HG03175 (cell line): ENCODE data around the gene EHD3.

Experiments used
- ATAC-seq: cut with Tn5 transposase; IDR thresholded peaks from one replicate; pipeline ENCODE4 v1.9.1; 2021; ENCODE audit warnings: mild to moderate bottlenecking, moderate library complexity; ENCODE audit not compliant: unreplicated experiment

Gene EHD3

DNA sequence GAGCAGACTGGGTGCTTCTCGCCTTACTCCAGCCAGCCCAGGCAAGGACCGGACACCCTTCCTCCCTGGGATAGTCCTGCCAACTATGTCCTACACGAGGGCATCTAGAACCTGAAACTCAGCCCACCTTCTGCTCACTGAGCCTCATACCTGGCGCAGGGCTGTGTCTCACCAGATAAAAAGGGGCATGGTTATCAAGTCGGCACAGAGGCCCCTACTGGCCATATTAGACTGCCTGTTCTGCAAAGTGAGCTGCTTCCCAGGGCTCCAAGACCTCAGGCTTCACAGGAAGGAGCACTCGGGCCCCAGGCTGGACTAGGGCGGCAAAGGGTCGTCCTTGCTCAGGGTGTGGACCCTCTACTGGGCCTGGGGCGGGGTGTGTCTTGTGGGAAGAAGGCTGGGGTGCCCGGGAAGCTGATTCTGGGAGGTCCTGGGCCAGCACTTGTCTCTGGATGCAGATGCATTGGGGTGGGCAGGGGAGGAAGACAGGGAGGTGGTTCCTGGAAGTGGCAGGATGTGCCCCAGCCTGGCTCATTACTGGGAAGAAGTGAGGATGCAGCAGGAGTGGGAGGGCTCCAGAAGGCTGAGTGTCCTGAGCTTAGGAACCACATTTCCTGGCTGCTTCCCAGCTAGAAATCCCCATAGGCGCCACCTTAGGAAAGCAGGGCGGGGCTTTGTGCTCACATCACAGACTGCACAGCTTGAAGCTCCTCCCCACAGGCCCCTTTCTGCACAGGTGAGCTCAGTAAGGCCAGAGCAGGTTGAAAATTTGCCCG is 19.6 kb downstream of the EHD3 start:
- ATAC-seq: no peak

DNA sequence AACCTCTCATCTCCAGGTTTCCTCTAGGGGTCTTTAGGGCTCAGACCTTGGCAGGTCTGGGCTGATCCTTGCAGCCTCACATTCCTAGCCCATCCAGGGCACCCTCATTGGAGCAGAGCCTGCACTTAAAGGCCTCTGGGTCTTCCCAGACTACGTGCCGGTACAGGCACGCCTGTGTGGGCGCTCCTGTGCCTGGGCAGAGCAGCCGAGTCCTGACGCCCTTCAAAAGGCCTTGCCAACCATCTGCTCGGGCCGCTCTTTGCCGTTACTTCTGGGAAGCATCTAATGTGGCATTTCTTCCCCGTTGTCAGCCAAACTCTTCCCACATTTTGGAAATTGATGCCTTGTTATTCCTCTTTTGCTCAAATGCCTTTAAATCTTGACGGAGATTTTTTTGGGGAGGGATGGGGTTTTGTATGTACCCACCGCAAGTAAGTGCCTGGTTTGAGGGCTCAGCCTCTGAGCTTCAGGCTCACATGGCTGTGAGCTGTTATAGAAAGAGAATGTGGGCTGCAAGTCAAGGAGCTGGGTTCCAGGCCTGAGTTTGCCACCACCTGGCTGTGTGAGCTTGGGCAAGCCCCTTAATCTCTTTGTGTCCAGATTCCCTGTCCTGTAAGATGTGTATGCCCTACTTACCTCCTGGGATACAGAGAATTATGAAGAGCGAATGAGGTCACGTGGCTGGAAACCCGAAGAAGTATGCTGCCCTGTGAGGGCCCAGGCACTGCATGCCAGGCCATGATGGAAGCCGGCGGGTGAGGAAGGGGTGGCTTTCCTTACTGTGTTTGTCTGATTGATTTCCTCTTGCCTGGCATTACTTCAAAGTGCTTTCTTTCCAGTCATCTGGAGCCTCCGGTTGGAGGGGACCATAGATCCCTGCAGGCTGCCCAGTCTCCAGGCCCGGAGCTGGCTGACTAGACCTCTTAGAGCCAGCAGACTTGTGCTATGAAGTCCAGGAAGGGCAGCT is 20.6 kb downstream of the EHD3 start:
- no peak for ATAC-seq

GRCh38 chr2:31255911-31256571 is 22.1 kb downstream of the EHD3 start:
- peak; percentile 57 for ATAC-seq

GRCh38 chr2:31256611-31257382 is 22.8 kb downstream of the EHD3 start:
- ATAC-seq: peak; percentile 17

DNA sequence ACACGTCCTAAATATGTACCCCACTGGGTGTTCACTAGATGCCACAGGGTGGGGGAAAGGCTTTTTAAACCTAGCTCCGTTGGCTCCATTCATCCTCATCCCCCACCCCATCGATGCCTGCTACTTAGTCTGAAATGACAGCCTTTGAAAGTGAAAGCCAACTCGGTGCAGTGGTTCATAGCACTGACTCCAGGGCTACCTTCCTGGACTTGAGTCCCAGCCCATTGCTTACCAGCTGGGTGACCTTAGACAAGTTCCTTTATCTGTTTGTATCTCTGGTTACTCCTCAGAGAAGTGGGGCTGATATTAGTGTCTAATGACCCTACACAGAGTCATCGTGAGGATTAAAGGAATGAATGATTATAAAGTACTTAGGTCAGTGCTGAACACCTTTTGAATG is 24.4 kb downstream of the EHD3 start:
- peak; percentile 38 for ATAC-seq

DNA sequence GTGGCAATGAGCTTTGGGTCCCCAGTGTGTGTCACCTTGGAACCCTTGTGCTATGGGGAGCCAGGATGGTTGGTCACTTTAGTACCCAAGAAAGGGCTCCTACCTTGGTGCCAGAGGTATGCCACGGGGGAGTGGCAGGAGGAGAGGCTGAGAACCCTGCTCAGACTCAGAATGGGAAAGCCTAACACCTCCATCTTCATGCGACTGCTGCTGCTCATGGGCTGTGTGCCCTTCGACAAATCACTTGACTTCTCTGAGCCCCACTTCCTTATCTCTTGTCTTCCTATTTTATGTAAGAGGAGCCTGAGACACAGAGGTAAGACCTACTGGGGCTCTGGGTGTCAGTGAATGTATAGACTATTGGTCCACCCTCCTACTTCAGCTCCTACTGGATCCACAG is 25.1 kb downstream of the EHD3 start:
- ATAC-seq: no peak

DNA sequence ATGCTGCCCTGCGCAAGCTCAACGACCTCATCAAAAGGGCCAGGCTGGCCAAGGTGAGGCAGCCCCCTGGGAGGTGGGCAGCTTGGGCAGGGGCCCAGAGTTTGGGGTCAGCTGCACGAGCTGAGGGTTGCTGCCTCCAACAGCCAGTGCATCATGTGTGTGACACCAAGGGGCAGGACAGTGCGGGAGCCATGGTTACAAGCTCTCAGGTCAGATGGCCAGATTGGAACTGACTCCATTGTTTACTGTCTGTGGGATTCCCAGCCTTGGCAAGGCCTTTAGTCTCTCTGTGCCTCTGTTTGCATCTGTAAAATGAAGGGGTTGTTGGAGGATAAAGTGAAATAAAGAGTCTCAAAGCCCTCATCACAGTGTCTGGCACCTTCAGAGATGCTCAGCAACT is 26.9 kb downstream of the EHD3 start:
- no peak for ATAC-seq

DNA sequence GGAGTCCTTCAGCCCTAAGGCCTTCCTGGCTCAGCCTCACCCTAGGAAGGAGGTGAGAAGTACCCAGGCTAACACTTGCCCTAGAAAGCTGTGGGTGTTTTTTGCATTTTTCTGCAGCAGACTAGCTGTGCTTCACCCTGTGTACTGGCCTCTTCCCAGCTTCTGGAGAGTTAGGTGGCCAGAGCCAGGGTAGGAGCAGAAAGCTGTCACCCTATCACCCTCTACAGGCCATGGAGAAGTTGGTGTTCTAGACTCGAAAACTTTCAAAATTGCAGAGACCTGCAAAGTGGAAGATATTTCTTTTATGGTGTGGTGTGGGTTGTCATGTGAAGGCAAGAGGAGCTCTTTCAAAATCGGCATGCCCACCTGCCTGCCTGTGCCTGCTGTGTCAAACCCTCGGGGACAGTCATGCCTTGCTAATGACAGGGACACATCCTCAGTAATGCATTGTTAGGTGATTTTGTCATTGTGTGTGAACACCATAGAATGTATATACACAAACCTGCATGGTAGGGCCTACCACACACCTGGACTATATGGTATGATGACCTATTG is 29.8 kb downstream of the EHD3 start:
- no peak for ATAC-seq

DNA sequence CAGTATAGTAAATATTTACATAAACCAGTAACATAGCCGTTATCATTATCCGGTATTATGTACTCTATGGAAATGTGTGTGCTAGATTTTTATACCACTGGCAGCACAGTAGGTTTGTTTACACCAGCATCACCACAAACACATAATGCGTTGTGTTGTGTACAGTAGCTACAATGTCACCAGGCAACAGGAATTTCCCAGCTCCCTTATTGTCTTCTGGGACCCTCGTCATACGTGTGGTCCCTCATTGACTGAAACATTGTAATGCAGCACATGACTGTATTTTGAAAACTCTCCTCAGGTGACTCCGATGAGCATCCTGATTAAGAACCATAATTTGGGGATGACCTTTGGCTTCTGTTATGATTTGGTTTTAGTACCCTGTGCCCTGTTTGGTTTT is 31.3 kb downstream of the EHD3 start:
- no peak for ATAC-seq

- no peak for ATAC-seq
These were observed 32.9 kb downstream of the EHD3 start for GRCh38 chr2:31266804-31267203.

DNA sequence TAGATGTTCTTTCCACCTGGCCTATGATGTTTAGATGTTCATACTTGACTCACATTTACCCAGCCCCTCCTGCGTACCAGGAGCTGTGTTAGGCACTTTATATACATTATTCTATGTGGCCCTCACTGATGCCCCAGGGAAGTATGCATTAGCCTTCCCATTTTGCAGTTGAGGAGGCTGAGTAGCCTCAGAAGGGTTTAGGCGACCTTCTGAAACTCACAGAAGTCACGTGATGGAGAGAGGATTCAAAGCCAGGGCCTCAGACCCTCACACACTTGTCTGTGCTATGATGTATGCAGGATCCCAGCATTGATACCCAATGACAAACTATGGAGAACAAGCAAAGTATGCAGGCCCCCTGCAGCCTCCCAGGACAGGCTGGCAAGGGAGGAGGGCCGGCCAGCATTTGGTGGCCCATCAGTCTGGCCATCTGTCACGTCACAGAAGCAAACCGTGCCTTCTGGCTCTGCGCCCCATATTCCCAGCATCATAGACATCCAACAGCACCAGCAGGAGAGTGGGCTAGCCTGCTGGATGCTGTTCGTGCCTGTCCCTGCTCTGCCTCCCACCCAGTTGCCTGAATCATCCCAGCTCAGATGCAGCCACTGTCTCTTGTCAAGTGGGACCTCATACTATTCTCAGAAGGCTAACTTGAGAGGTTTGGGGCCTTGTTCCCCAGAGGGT is 33.6 kb downstream of the EHD3 start:
- ATAC-seq: no peak

GRCh38 chr2:31268344-31268743 is 34.4 kb downstream of the EHD3 start:
- ATAC-seq: no peak

DNA sequence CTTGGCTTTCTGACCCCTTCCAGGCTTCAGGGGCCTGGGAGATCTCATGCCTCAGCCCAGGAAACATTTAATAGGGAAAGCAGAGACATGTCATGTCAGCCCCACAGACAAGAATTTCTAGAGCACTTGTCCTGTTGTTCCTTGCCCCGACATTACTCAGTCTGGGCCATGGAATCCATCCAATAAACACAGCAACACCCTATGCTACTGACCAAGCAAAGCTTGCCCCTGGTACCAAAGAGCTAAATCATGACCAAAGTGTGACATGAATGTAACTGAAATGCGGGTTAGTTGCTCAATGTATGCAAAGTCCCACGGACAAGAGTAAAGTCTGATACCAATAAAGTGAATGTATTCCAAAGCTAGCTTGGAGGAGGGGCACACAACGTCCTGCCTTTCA is 35.1 kb downstream of the EHD3 start:
- no peak for ATAC-seq

- ATAC-seq: no peak
These were observed 36.2 kb downstream of the EHD3 start for GRCh38 chr2:31270131-31270530.

DNA sequence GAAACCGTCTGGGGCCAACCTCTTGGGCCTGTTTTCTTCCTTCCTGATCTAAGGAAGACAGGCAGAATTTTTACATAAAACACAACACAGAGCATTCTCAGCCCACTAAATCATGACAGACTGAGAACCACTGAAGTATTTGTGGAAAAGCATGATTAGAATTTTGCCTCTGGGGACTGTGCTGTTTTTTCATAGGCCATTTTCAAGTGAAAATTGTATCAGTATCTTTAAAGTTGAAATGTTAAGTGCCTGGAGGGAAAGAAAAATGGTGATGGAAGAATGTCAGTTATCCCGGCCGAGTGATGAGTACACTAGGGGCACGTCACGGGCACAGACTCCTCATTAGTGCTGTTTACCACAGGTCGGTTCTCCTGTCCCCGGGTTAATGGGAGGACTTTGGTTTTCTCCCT is 36.9 kb downstream of the EHD3 start:
- no peak for ATAC-seq

DNA sequence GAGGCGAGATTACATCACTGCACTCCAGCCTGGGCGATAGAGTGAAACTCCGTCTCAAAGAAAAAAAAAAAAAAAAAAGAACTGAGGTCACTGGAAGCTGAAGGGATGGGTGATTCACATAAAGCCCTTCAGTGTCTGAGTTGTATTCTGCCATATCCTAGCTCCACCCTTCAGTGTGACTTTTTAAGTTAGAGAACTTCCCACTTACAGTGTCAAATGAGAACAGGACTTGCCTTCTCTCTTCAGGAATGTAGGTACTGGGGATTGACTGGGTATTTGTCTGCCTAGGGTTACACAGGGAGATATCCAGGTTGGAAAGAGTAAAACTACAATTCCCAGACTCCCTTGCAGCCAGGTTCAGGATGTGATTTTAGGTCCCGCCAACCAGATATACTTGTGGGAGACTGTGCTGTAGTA is 37.9 kb downstream of the EHD3 start:
- no peak for ATAC-seq

GRCh38 chr2:31274401-31275075 is 40.6 kb downstream of the EHD3 start:
- ATAC-seq: no peak

DNA sequence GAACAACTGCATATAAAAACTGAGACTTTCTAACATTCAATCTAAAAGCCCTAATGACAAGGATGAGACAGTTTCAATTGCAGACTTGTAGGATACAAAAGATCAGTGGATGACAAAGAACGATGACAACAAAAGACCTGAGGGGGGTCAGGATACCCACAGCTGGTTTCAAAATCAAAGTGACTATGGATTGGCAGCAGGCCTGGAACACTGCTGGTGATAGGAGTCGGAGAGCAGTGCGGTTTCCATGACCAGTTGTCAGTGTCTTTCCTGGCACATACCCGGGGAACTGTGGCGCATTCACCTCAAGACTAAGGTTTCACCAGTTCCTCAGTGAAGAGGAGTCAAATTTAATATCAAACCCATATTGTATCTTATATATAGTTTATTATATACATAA is 42.0 kb downstream of the EHD3 start:
- no peak for ATAC-seq

GRCh38 chr2:31277621-31278020 is 43.7 kb downstream of the EHD3 start:
- no peak for ATAC-seq
